Measurements from ENCODE around the gene ZSCAN5A. TPM values are rescaled to one million over a fixed set of nuclear protein-coding genes. Genes with fewer than 3 reads are reported as not detected.

ZSCAN5A gene
- total RNA-seq: 13.3 TPM

- intact Hi-C loops (cut with DNase I): loop anchor here (1.0 to 10.0 kb wide), 11 partner anchors 54 to 1870 kb away; partner anchors contain the start of genes LENG8, UBE2S, ZIK1 and ZNF329
- peak; percentile 87 to 98 for DNase-seq (ENCODE audit: low spot score in 2 of 2)
- Histone ChIP-seq H3K4me1 (peaks cover 0 to 6% of the 10 kb centered on the region in 2 donors), H3K27me3 (no peaks in the 10 kb centered on the region), H3K36me3 (no peaks in the 10 kb centered on the region), H3K4me3 (peak within 1 kb of the TSS; percentile 72 to 86), H3K27ac (peak within 1 kb of the TSS; percentile 91 to 98), H3K9me3 (no peaks in the 10 kb centered on the region)
- TF ChIP-seq CTCF (IDR thresholded peaks at IDR 0.05): no peak
Measured at GRCh38 chr19:56314381-56315076, at the start of gene ZSCAN5A. TSS of gene ZSCAN5A (minus strand) at chr19:56314839. CDS start at chr19:56225046, 89,793 bp downstream.

DNA sequence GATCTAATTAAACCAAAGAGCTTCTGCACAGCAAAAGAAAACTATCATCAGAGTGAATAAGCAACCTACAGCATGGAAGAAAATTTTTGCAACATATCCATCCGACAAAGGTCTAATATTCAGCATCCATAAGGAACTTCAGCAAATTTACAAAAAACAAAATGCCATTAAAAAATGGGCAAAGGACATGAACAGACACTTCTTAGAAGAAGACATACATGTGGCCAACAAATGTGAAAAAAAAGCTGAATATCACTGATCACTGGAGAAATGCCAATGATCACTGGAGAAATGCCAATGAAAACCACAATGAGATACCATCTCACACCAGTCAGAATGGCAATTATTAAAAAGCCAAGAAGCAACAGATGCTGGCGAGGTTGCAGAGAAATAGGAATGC lies 46.2 kb upstream of the ZSCAN5A start:
- intact Hi-C loops (cut with DNase I): no loop called here

GRCh38 chr19:56356944-56357343 lies 42.3 kb upstream of the ZSCAN5A start:
- DNase-seq (ENCODE audit: low spot score in 2 of 2): no peak
- TF ChIP-seq CTCF (IDR thresholded peaks at IDR 0.05): no peak

More for the DNA sequence above, 46.2 kb upstream of the ZSCAN5A start:
- TF ChIP-seq CTCF (IDR thresholded peaks at IDR 0.05): no peak
- Histone ChIP-seq H3K36me3 (peaks cover 0 to 13% of the 10 kb centered on the region in 2 donors), H3K27me3 (no peaks in the 10 kb centered on the region), H3K4me3 (no peak overlapping the region), H3K4me1 (no peaks in the 10 kb centered on the region), H3K27ac (no peak overlapping the region), H3K9me3 (peaks cover 4 to 83% of the 10 kb centered on the region in 2 donors)
- DNase-seq (ENCODE audit: low spot score in 2 of 2): no peak

GRCh38 chr19:56355517-56355916 lies 40.9 kb upstream of the ZSCAN5A start:
- intact Hi-C loops (cut with DNase I): no loop called here
- no peak for DNase-seq (ENCODE audit: low spot score in 2 of 2)
- Histone ChIP-seq H3K4me3 (no peak overlapping the region), H3K4me1 (no peaks in the 10 kb centered on the region), H3K27ac (no peak overlapping the region), H3K9me3 (peaks cover 0 to 35% of the 10 kb centered on the region in 2 donors), H3K36me3 (no peaks in the 10 kb centered on the region), H3K27me3 (no peaks in the 10 kb centered on the region)
- no peak for TF ChIP-seq CTCF (IDR thresholded peaks at IDR 0.05)

More at GRCh38 chr19:56356944-56357343, 42.3 kb upstream of the ZSCAN5A start:
- intact Hi-C loops (cut with DNase I): no loop called here
- H3K4me1 ChIP-seq: no peaks in the 10 kb centered on the region
- no peaks in the 10 kb centered on the region for H3K27me3 ChIP-seq
- no peak overlapping the region for H3K27ac ChIP-seq
- H3K9me3 ChIP-seq: peaks cover 4 to 49% of the 10 kb centered on the region in 2 donors
- no peak overlapping the region for H3K4me3 ChIP-seq
- H3K36me3 ChIP-seq: peaks cover 0 to 6% of the 10 kb centered on the region in 2 donors

DNA sequence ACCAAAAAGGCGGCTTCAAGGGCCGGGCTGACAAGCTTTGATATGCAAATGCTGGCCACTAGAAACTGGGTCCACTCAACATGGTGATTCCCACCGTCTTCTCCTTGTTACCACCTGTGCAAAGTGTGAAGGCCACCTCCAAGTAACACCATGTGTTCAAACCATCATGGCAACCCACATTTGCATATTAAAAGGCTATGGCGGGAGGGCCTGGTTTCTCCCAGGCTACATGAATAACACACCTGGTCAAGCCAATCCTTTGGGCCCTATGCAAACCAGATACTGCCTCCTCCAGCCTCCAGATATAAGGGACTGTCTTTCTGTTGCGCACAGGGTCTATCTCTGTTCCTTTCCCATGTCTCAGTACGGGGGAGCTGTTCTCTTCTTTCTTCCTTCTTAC lies 36.6 kb upstream of the ZSCAN5A start:
- no peak for DNase-seq (ENCODE audit: low spot score in 2 of 2)
- Histone ChIP-seq H3K9me3 (no peaks in the 10 kb centered on the region), H3K27ac (no peak overlapping the region), H3K36me3 (no peaks in the 10 kb centered on the region), H3K4me1 (no peaks in the 10 kb centered on the region), H3K27me3 (no peaks in the 10 kb centered on the region), H3K4me3 (no peak overlapping the region)
- intact Hi-C loops (cut with DNase I): loop anchor here (2.0 kb wide), 1 partner anchor 274 kb away; no protein-coding TSS in a partner anchor
- no peak for TF ChIP-seq CTCF (IDR thresholded peaks at IDR 0.05)
